ENCODE data around the gene TBC1D16.

The TBC1D16 gene

DNA sequence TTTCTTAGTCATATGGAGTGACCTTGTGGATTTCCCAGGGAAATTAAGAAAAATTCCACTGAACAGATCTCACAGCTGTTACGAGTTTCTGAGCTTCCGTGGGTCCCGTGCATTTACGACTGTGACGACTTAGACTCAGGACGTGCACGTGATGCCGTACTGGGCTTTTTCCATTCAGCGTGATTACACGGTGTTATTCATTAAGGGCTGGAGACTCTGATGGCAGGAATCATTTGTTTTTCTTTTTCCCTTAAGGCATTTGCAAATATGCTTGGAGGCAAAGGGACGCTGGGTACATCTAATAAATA, 57.2 kb downstream of the TBC1D16 start:
- Histone ChIP-seq H3K27me3 (ENCODE audit: insufficient read depth, low read length, poor library complexity, severe bottlenecking) (no peaks in the 10 kb centered on the region), H3K4me2 (ENCODE audit: low read depth, low read length, poor library complexity, severe bottlenecking) (no peak overlapping the region), H3K9ac (ENCODE audit: low read depth, low read length, poor library complexity, severe bottlenecking) (no peak overlapping the region), H4K20me1 (ENCODE audit: insufficient read depth, low read length, poor library complexity, severe bottlenecking) (no peaks in the 10 kb centered on the region), H2AFZ (ENCODE audit: low read length) (no peak overlapping the region), H3K36me3 (ENCODE audit: insufficient read depth, low read length) (no peaks in the 10 kb centered on the region), H3K9me3 (ENCODE audit: insufficient read depth, low read depth, low read length) (no peaks in the 10 kb centered on the region), H3K4me3 (ENCODE audit: low read length, poor library complexity, severe bottlenecking) (no peak overlapping the region), H3K4me1 (ENCODE audit: insufficient read depth, low read length, poor library complexity, severe bottlenecking) (no peaks in the 10 kb centered on the region), H3K79me2 (ENCODE audit: insufficient read depth, low read length) (no peaks in the 10 kb centered on the region), H3F3A (ENCODE audit: low read depth) (no peaks in the 10 kb centered on the region), H3K9me2 (replicated peaks; ENCODE audit: low read depth, low read length) (no peaks in the 10 kb centered on the region)
- TF ChIP-seq, protein P1, sequence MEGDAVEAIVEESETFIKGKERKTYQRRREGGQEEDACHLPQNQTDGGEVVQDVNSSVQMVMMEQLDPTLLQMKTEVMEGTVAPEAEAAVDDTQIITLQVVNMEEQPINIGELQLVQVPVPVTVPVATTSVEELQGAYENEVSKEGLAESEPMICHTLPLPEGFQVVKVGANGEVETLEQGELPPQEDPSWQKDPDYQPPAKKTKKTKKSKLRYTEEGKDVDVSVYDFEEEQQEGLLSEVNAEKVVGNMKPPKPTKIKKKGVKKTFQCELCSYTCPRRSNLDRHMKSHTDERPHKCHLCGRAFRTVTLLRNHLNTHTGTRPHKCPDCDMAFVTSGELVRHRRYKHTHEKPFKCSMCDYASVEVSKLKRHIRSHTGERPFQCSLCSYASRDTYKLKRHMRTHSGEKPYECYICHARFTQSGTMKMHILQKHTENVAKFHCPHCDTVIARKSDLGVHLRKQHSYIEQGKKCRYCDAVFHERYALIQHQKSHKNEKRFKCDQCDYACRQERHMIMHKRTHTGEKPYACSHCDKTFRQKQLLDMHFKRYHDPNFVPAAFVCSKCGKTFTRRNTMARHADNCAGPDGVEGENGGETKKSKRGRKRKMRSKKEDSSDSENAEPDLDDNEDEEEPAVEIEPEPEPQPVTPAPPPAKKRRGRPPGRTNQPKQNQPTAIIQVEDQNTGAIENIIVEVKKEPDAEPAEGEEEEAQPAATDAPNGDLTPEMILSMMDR (conservative IDR thresholded peaks at IDR 0.05; ENCODE audit: low read length) = no peak
- TF ChIP-seq EZH2phosphoT487 (IDR thresholded peaks at IDR 0.05; ENCODE audit: borderline replicate concordance) = no peak

DNA sequence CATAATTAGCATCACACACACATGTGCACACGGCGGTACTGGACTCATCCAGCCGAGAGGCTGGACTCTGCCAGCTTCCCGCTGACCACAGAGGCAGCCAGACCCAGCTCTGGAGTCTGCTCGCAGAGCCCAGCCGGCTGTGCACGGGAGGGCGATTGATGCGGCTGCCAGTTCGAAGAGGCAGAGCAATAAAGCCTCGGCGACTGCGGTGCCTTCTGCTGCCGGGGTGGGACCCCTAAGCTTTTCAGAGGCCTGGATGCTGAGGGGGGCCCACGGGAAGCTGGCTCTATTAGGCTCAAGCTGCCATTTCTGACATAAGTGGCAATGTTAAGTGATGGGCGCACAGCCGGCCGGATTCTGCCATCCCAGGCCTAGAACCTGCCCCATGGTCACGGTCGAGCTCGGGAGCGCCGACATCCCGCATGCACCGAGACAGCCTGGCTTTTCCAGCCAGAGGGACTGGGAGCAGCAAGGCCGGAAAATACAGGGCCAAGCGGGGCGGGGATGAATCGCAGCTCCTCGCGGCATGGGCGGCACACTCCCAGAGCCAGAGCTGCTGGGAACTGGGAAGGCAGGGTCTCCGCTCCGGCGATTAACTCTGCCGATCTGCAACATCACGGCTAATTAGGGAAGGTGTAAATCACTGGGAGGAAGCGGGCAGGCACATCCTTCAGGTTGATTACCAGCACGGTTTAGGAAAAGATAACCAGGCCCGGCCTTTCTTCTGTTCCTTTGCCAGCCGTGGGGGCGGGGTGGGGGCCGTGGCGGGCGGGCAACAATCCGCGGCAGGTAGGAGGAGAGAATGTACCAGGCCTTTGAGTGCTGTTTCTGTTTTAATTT, 57.7 kb downstream of the TBC1D16 start:
- no peak overlapping the region for H3K9ac ChIP-seq (ENCODE audit: low read depth, low read length, poor library complexity, severe bottlenecking)
- H3K27me3 ChIP-seq (ENCODE audit: insufficient read depth, low read length, poor library complexity, severe bottlenecking) = no peaks in the 10 kb centered on the region
- no peak overlapping the region for H2AFZ ChIP-seq (ENCODE audit: low read length)
- no peak overlapping the region for H3K4me3 ChIP-seq (ENCODE audit: low read length, poor library complexity, severe bottlenecking)
- H3K9me3 ChIP-seq (ENCODE audit: insufficient read depth, low read depth, low read length) = no peaks in the 10 kb centered on the region
- no peaks in the 10 kb centered on the region for H3K79me2 ChIP-seq (ENCODE audit: insufficient read depth, low read length)
- TF ChIP-seq, protein P1 (conservative IDR thresholded peaks at IDR 0.05; ENCODE audit: low read length) = no peak
- no peak for TF ChIP-seq EZH2phosphoT487 (IDR thresholded peaks at IDR 0.05; ENCODE audit: borderline replicate concordance)
- H3F3A ChIP-seq (ENCODE audit: low read depth) = no peaks in the 10 kb centered on the region
- no peaks in the 10 kb centered on the region for H3K9me2 ChIP-seq (replicated peaks; ENCODE audit: low read depth, low read length)
- H4K20me1 ChIP-seq (ENCODE audit: insufficient read depth, low read length, poor library complexity, severe bottlenecking) = no peaks in the 10 kb centered on the region
- no peaks in the 10 kb centered on the region for H3K36me3 ChIP-seq (ENCODE audit: insufficient read depth, low read length)
- no peaks in the 10 kb centered on the region for H3K4me1 ChIP-seq (ENCODE audit: insufficient read depth, low read length, poor library complexity, severe bottlenecking)
- H3K4me2 ChIP-seq (ENCODE audit: low read depth, low read length, poor library complexity, severe bottlenecking) = no peak overlapping the region

- Histone ChIP-seq H3K9me2 (replicated peaks; ENCODE audit: low read depth, low read length) (no peaks in the 10 kb centered on the region), H3F3A (ENCODE audit: low read depth) (no peaks in the 10 kb centered on the region), H3K79me2 (ENCODE audit: insufficient read depth, low read length) (no peaks in the 10 kb centered on the region), H2AFZ (ENCODE audit: low read length) (no peak overlapping the region), H3K27me3 (ENCODE audit: insufficient read depth, low read length, poor library complexity, severe bottlenecking) (no peaks in the 10 kb centered on the region), H3K9me3 (ENCODE audit: insufficient read depth, low read depth, low read length) (no peaks in the 10 kb centered on the region), H3K4me1 (ENCODE audit: insufficient read depth, low read length, poor library complexity, severe bottlenecking) (no peaks in the 10 kb centered on the region), H3K4me2 (ENCODE audit: low read depth, low read length, poor library complexity, severe bottlenecking) (no peak overlapping the region), H3K4me3 (ENCODE audit: low read length, poor library complexity, severe bottlenecking) (no peak overlapping the region), H4K20me1 (ENCODE audit: insufficient read depth, low read length, poor library complexity, severe bottlenecking) (no peaks in the 10 kb centered on the region), H3K36me3 (ENCODE audit: insufficient read depth, low read length) (no peaks in the 10 kb centered on the region), H3K9ac (ENCODE audit: low read depth, low read length, poor library complexity, severe bottlenecking) (no peak overlapping the region)
- TF ChIP-seq, protein P1 (conservative IDR thresholded peaks at IDR 0.05; ENCODE audit: low read length) = no peak
- no peak for TF ChIP-seq EZH2phosphoT487 (IDR thresholded peaks at IDR 0.05; ENCODE audit: borderline replicate concordance)
Observed at GRCh38 chr17:79977161-79977631, 58.5 kb downstream of the TBC1D16 start.

All from Loucy (cell line).